ENCODE measurements around the gene GSTM4.

GRCh38 chr1:109697066-109697465 is 41.2 kb downstream of the GSTM4 start:
- TF ChIP-seq CTCF (IDR thresholded peaks at IDR 0.05) (no peak), SIN3A (IDR thresholded peaks at IDR 0.05; ENCODE audit: borderline replicate concordance, insufficient read depth, low read depth, low read length) (no peak), POLR2AphosphoS5 (IDR thresholded peaks at IDR 0.05; ENCODE audit: low read depth, low read length) (no peak), TCF7L2 (IDR thresholded peaks at IDR 0.05; ENCODE audit: low read depth, low read length) (no peak)
- TF ChIP-seq, protein P1, sequence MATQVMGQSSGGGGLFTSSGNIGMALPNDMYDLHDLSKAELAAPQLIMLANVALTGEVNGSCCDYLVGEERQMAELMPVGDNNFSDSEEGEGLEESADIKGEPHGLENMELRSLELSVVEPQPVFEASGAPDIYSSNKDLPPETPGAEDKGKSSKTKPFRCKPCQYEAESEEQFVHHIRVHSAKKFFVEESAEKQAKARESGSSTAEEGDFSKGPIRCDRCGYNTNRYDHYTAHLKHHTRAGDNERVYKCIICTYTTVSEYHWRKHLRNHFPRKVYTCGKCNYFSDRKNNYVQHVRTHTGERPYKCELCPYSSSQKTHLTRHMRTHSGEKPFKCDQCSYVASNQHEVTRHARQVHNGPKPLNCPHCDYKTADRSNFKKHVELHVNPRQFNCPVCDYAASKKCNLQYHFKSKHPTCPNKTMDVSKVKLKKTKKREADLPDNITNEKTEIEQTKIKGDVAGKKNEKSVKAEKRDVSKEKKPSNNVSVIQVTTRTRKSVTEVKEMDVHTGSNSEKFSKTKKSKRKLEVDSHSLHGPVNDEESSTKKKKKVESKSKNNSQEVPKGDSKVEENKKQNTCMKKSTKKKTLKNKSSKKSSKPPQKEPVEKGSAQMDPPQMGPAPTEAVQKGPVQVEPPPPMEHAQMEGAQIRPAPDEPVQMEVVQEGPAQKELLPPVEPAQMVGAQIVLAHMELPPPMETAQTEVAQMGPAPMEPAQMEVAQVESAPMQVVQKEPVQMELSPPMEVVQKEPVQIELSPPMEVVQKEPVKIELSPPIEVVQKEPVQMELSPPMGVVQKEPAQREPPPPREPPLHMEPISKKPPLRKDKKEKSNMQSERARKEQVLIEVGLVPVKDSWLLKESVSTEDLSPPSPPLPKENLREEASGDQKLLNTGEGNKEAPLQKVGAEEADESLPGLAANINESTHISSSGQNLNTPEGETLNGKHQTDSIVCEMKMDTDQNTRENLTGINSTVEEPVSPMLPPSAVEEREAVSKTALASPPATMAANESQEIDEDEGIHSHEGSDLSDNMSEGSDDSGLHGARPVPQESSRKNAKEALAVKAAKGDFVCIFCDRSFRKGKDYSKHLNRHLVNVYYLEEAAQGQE (IDR thresholded peaks at IDR 0.05; ENCODE audit: insufficient read depth in 1 of 2, low read depth in 2 of 2, low read length in 1 of 2): no peak

Measured in Panc1 (cell line).